HG02571 (cell line): ENCODE measurements around the gene CDH13.
"Not testable (repeated sequence)": the region's sequence is repeated elsewhere in the genome, so short reads cannot be mapped to it uniquely, and the experiment has no call there.

Source experiments
- ATAC-seq: cut with Tn5 transposase; IDR thresholded peaks from one replicate; pipeline ENCODE4 v1.9.1; 2021; ENCODE audit warnings: mild to moderate bottlenecking, moderate library complexity; ENCODE audit not compliant: unreplicated experiment

The CDH13 gene

GRCh38 chr16:82926500-82926899 is 299.7 kb downstream of the CDH13 start:
- ATAC-seq, result no peak

GRCh38 chr16:82933933-82934332 is 307.2 kb downstream of the CDH13 start:
- ATAC-seq, result not testable (repeated sequence)

GRCh38 chr16:82935766-82936165 is 309.0 kb downstream of the CDH13 start:
- ATAC-seq, result no peak

GRCh38 chr16:82936941-82937551 is 310.3 kb downstream of the CDH13 start:
- ATAC-seq, result no peak

- no peak for ATAC-seq
Measured at GRCh38 chr16:82937926-82938520, 311.3 kb downstream of the CDH13 start.

GRCh38 chr16:82943371-82943770 is 316.6 kb downstream of the CDH13 start:
- no peak for ATAC-seq

- no peak for ATAC-seq
Measured at GRCh38 chr16:82945420-82946101, 318.8 kb downstream of the CDH13 start.

- ATAC-seq, result no peak
Measured at GRCh38 chr16:82947698-82948097, 320.9 kb downstream of the CDH13 start.

GRCh38 chr16:82949016-82949415 is 322.2 kb downstream of the CDH13 start:
- ATAC-seq, result no peak

- ATAC-seq, result no peak
Measured at GRCh38 chr16:82953517-82953916, 326.7 kb downstream of the CDH13 start.

- ATAC-seq, result no peak
Measured at GRCh38 chr16:82954224-82954929, 327.6 kb downstream of the CDH13 start.

GRCh38 chr16:82955741-82956348 is 329.1 kb downstream of the CDH13 start:
- no peak for ATAC-seq

- no peak for ATAC-seq
Measured at GRCh38 chr16:82957212-82957611, 330.4 kb downstream of the CDH13 start.

GRCh38 chr16:82960918-82961317 is 334.1 kb downstream of the CDH13 start:
- ATAC-seq, result no peak

GRCh38 chr16:82963653-82964052 is 336.9 kb downstream of the CDH13 start:
- ATAC-seq, result no peak

- ATAC-seq, result no peak
Measured at GRCh38 chr16:82965808-82966207, 339.0 kb downstream of the CDH13 start.

GRCh38 chr16:82967424-82967823 is 340.7 kb downstream of the CDH13 start:
- no peak for ATAC-seq

GRCh38 chr16:82971126-82971525 is 344.4 kb downstream of the CDH13 start:
- ATAC-seq, result no peak

GRCh38 chr16:82972331-82972919 is 345.7 kb downstream of the CDH13 start:
- no peak for ATAC-seq

GRCh38 chr16:82979406-82980111 is 352.8 kb downstream of the CDH13 start:
- no peak for ATAC-seq
